NB4 (cell line): ENCODE data around the gene SRGAP1.

Experiments used
- DNase-seq: peaks from one replicate; pipeline ENCODE4 v3.0.0; 2010; ENCODE audit warnings: low read depth
- H3K4me3 ChIP-seq: one replicate; pipeline ENCODE4 v1.5.1; 2011; ENCODE audit warnings: mild to moderate bottlenecking, low read depth, low read length, moderate library complexity
- MYC ChIP-seq: IDR thresholded peaks from 2 replicates; pipeline ENCODE4 v1.6.1; 2011; ENCODE audit warnings: low read depth, low read length
- POLR2A ChIP-seq: IDR thresholded peaks from 2 replicates; pipeline ENCODE4 v1.6.1; 2011; ENCODE audit warnings: mild to moderate bottlenecking; ENCODE audit not compliant: insufficient read length; ENCODE audit errors: extremely low read depth
- TF ChIP-seq, protein P1 (sequence below): IDR thresholded peaks from 2 replicates; pipeline ENCODE4 v1.6.1; 2011; ENCODE audit warnings: low read depth, low read length
- TF ChIP-seq, protein P2 (sequence below): IDR thresholded peaks from one replicate; pipeline ENCODE4 v1.5.1; 2012; ENCODE audit warnings: low read depth, low read length

Gene SRGAP1

DNA sequence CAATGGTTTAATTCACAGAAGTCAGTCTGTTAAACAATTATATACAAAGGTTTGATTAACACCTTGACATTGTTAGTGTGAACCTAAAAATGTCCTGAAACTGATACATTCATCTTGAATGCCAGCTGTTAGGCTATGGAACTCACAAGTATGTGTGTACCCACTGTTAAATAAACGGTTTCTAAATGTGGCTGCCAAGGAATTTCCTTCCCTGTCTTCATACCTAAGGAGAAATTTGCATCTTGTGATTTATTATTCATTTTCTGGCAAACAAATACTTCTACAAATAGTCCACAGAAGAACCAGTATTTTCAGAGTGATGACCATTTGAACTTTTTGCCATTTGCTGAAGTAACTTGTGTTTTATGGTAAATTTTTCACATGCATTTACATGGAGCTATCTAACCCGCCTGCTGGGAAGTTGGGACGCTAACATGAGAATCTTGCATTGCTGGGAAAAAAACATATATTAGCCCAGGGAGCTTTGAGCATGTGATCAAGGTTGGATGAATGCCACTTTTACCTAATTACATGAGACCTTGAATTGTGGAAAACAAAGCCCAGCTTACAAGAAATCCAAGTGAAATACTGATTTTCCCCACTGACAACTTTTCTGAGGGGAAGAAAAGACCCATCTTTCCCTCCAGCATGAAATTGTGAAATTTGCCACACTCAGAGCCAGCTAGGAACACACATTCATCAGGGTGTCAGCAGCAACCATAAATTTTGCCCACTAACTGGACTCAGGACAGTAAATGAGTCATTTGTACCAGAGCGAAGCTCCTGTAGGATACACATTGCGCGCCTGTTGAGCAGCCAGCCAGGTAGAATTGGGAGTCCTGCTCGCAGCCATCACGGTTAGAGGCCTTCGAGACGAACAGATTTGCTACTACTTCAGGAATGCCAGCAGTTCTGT is 259.6 kb downstream of the SRGAP1 start:
- TF ChIP-seq, protein P1, sequence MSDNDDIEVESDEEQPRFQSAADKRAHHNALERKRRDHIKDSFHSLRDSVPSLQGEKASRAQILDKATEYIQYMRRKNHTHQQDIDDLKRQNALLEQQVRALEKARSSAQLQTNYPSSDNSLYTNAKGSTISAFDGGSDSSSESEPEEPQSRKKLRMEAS, result no peak
- no peak for TF ChIP-seq MYC
- TF ChIP-seq, protein P2, sequence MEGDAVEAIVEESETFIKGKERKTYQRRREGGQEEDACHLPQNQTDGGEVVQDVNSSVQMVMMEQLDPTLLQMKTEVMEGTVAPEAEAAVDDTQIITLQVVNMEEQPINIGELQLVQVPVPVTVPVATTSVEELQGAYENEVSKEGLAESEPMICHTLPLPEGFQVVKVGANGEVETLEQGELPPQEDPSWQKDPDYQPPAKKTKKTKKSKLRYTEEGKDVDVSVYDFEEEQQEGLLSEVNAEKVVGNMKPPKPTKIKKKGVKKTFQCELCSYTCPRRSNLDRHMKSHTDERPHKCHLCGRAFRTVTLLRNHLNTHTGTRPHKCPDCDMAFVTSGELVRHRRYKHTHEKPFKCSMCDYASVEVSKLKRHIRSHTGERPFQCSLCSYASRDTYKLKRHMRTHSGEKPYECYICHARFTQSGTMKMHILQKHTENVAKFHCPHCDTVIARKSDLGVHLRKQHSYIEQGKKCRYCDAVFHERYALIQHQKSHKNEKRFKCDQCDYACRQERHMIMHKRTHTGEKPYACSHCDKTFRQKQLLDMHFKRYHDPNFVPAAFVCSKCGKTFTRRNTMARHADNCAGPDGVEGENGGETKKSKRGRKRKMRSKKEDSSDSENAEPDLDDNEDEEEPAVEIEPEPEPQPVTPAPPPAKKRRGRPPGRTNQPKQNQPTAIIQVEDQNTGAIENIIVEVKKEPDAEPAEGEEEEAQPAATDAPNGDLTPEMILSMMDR, result no peak
- no peak for TF ChIP-seq POLR2A
- DNase-seq, result no peak
- no peak overlapping the region for H3K4me3 ChIP-seq

DNA sequence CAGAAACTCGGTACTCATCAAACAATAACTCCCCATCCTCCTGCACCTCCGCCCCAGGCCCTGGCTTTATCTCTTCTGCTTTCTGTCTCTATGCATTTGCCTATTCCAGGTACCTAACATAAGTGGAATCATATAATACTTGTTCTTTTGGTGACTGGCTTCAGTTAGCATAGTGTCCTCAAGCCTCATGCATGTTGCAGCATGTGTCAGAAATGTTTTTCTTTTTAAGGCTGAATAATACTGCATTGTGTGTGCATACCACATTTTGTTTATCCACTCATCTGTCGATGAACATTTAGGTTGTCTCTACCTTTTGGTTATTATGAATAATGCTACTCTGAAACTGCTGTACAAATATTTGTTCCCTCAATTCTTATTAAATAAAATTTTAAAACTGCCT is 260.5 kb downstream of the SRGAP1 start:
- no peak for DNase-seq
- no peak for TF ChIP-seq MYC
- TF ChIP-seq POLR2A, result no peak
- TF ChIP-seq, protein P2, result no peak
- TF ChIP-seq, protein P1, result no peak

DNA sequence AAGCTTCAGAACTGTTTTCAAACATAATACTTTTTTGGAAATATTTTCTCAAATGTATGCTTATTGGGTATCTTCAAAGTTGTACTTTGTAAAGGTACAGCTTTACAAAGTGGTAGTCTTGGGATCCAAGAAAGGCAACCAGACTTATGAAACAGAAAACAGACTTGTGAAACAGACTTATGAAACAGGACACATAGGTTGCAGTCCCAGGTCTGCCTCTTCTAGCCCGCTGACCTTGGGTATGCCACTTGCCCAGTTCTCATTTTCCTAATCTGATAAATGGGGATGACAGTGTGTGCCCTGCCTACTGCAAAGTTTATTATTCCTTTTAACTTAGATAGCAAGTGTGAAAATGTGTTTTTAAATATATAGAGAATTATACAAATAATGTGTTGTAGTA is 263.3 kb downstream of the SRGAP1 start:
- no peak for DNase-seq
- no peak overlapping the region for H3K4me3 ChIP-seq
- TF ChIP-seq, protein P2, result no peak
- TF ChIP-seq, protein P1, result no peak
- TF ChIP-seq POLR2A, result no peak
- TF ChIP-seq MYC, result no peak

More for the DNA sequence above, 260.5 kb downstream of the SRGAP1 start:
- no peak overlapping the region for H3K4me3 ChIP-seq

DNA sequence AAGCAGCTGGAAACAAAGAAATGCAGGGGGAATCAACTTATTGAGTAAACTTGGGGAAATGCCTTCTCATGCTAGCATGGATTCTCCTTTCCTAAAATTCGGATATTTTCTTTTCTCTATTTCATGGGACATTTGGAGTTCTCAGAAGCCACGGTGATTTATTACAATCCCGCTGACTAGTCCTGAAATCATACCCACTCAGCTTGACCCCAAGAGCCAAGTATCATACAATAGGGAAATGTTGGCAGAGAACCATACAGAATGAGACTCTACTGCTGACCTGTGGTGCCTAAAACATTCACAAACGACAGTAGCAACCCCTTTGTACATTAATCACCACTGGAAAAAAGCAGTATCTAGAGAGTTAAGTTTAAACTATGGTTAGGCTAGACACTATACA is 265.2 kb downstream of the SRGAP1 start:
- no peak overlapping the region for H3K4me3 ChIP-seq
- TF ChIP-seq MYC (no peak), POLR2A (no peak)
- TF ChIP-seq, protein P1, result no peak
- TF ChIP-seq, protein P2, result no peak
- no peak for DNase-seq

DNA sequence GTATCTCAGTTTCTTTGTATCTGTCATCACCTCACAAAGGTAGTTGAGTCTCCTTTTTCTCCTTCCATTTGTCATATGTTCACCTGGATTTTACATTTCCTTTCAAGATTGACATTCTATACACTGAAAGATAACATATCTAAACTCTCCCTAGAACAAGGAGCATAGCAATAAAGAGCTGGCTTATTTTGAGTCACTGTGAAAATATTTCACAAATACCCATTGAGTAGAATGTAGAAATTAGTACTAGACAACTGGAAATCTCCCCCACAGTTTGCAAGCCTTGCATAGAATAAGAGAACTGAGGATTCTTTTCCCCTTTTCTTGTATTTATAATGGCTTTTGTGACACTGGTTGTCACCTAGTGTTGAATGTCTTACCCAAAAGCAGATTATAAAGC is 266.4 kb downstream of the SRGAP1 start:
- no peak overlapping the region for H3K4me3 ChIP-seq
- DNase-seq, result no peak
- TF ChIP-seq, protein P2, result no peak
- no peak for TF ChIP-seq MYC
- TF ChIP-seq, protein P1, result no peak
- TF ChIP-seq POLR2A, result no peak
